ENCODE data around the gene VAMP8.
A peak's percentile ranks its signal among the peaks of the same experiment; 100 is the strongest.
"Not testable (repeated sequence)": the region's sequence is repeated elsewhere in the genome, so short reads cannot be mapped to it uniquely, and the experiment has no call there.

The VAMP8 gene

DNA sequence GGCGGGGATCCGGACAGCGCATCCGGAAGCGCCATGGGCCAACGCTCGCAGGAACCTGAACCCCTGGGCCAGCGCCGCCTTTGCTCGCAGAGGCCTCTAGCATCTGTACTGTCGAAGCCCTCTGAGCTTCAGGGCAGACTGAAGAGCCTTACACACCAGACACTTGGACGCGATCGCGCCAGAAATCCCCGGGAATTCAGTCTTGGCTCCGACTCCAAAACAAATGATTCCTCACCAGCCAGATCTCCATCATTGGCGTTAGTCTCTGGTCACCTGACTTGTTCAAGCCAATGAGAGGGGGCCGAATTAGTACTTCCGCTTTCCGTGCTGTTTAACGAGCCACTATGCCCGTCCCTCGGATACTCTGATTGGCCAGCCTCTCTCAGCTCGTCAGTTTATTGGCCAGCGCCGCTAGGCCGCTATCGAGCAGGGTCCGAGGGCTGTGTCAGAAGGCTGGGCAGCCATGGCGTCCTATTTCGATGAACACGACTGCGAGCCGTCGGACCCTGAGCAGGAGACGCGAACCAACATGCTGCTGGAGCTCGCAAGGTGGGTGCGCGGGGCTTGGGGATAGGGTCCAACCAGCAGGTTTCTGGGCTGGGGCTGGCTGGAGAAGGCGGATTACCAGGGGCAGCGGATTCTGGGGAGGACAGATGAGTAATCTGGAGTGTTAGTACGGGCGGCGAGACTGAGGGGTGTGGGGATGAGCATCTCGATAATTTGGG, 18.1 kb downstream of the VAMP8 start, which contains the start of gene RNF181:
RNF181 (plus strand) TSS at position 445 of the 725 bp plus-strand sequence; CDS start at position 464, 19 bp downstream.
- H3K36me3 ChIP-seq (ENCODE audit: insufficient read depth, low read length): peaks cover 2% of the 10 kb centered on the region; the same call in 1 of the 2 replicates
- H3K9ac ChIP-seq (ENCODE audit: low read depth, low read length): peak within 1 kb of the TSS; percentile 75
- no peaks in the 10 kb centered on the region for H3K9me3 ChIP-seq (ENCODE audit: control insufficient read depth, insufficient read depth, low read length)
- no peaks in the 10 kb centered on the region for H3K4me1 ChIP-seq (ENCODE audit: insufficient read depth, low read length)

GRCh38 chr2:85596026-85596333, 18.6 kb downstream of the VAMP8 start:
- H3K9me3 ChIP-seq (ENCODE audit: control insufficient read depth, insufficient read depth, low read length): no peaks in the 10 kb centered on the region
- no peaks in the 10 kb centered on the region for H3K4me1 ChIP-seq (ENCODE audit: insufficient read depth, low read length)
- peaks cover 2% of the 10 kb centered on the region; the same call in 1 of the 2 replicates for H3K36me3 ChIP-seq (ENCODE audit: insufficient read depth, low read length)

GRCh38 chr2:85596486-85597143, 19.2 kb downstream of the VAMP8 start:
- H3K4me1 ChIP-seq (ENCODE audit: insufficient read depth, low read length): no peaks in the 10 kb centered on the region
- H3K9ac ChIP-seq (ENCODE audit: low read depth, low read length): peak overlapping the region; percentile 75; the same call in 1 of the 2 replicates
- H3K9me3 ChIP-seq (ENCODE audit: control insufficient read depth, insufficient read depth, low read length): no peaks in the 10 kb centered on the region
- H3K36me3 ChIP-seq (ENCODE audit: insufficient read depth, low read length): peaks cover 2% of the 10 kb centered on the region; the same call in 1 of the 2 replicates

More at GRCh38 chr2:85596026-85596333, 18.6 kb downstream of the VAMP8 start:
- H3K9ac ChIP-seq (ENCODE audit: low read depth, low read length): peak overlapping the region; percentile 75

DNA sequence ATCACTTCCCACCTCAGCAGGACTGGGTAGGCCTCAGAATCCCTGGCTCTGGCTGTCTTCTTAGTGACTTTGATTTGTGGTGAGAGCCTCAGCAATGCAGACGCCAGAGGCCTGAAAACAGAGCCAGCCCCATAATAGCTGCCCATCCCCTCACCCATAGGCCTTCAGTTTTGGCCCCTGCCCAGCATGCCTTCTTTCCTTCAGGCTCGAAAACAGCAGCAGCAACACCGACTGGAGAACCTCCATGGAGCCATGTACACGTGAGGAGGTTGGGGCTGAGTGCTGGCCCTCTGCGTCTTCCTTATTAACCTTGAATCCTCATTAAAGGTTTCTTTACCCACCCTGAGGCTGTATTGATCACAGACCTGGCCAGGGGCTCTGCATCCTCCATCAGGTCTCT, 19.9 kb downstream of the VAMP8 start:
- Histone ChIP-seq H3K9ac (ENCODE audit: low read depth, low read length) (no peak overlapping the region), H3K36me3 (ENCODE audit: insufficient read depth, low read length) (peaks cover 2% of the 10 kb centered on the region; the same call in 1 of the 2 replicates), H3K4me1 (ENCODE audit: insufficient read depth, low read length) (no peaks in the 10 kb centered on the region), H3K9me3 (ENCODE audit: control insufficient read depth, insufficient read depth, low read length) (no peaks in the 10 kb centered on the region)

DNA sequence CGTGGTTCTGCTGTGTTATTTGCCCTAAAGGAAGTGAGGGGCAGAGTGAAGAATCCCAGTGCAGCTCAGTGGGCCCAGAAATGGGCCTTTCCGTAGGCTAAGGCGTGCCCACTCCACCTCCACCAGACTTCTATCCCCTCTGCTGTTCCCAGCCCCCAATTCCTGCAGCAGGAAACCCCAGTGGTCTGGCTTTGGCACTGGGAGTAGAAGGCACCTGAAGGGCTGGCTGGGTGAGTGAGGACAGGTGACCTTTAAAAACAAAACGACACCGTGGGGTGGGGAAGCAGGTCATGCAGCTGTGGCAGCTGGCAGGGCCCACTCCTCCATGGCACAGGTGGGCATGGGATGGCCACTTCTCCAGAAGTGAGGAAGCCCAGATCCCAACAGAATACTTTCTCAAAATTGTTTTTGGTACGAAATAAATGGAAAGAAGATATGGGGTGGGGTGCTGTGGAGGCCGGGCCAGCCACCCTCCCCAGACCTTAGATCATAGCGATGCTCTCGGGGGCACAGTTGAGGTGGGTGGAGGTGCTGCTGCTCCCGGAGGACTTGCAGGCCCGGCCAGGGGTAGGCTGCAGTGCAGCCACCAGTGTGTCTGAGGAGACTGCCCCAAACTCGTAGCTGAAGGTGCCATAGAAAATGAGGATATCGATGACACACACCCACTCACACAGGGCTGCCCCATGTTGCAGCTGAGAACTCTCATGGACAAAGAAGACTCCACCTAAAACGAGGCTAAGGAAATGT, 21.4 kb downstream of the VAMP8 start:
- Histone ChIP-seq H3K4me1 (ENCODE audit: insufficient read depth, low read length) (no peaks in the 10 kb centered on the region), H3K9ac (ENCODE audit: low read depth, low read length) (no peak overlapping the region), H3K9me3 (ENCODE audit: control insufficient read depth, insufficient read depth, low read length) (no peaks in the 10 kb centered on the region), H3K36me3 (ENCODE audit: insufficient read depth, low read length) (peaks cover 2% of the 10 kb centered on the region; the same call in 1 of the 2 replicates)

DNA sequence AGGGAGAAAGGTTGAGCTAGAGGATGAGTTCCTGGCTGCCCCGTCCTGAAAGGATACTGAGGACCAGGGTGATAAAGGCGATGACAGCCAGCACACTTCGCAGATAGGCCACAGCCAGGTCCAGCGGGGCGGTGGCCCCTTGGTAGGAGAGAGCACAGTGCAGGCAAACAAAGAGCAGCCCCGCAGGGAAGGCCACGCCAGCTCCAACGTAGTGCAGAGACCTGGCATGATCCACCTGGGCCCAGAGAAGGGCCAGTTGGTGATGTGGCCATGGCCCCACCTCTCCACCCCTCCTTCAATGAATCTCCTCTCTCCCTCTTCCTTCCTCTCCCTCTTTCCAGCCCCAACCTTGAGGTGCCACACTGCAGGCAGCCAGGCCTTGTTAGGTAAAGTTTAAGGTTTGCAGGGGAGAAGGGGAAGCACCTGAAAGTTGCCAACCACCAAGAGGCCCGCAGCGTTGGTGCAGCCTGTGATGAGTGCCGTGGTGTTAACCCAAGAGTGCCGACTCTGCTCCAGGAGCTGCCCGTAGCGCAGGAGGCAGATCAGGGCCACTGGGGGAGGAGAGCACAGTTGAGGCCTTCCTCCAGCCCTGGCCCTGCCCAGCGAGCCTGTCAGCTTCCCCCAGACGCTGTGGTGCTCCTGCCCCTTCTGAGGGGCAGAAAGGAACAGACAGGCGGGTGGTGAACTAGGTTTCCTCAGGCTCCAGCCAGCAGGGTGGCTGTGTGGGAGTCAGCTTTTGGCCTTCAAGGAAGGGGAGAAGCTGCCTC, 22.3 kb downstream of the VAMP8 start:
- H3K36me3 ChIP-seq (ENCODE audit: insufficient read depth, low read length): peaks cover 2% of the 10 kb centered on the region; the same call in 1 of the 2 replicates
- H3K9ac ChIP-seq (ENCODE audit: low read depth, low read length): no peak overlapping the region
- H3K4me1 ChIP-seq (ENCODE audit: insufficient read depth, low read length): peaks cover 3% of the 10 kb centered on the region; the same call in 1 of the 2 replicates
- H3K9me3 ChIP-seq (ENCODE audit: control insufficient read depth, insufficient read depth, low read length): no peaks in the 10 kb centered on the region

GRCh38 chr2:85600235-85600575, 22.8 kb downstream of the VAMP8 start:
- no peaks in the 10 kb centered on the region for H3K9me3 ChIP-seq (ENCODE audit: control insufficient read depth, insufficient read depth, low read length)
- H3K9ac ChIP-seq (ENCODE audit: low read depth, low read length): no peak overlapping the region
- peaks cover 4% of the 10 kb centered on the region; the same call in 1 of the 2 replicates for H3K4me1 ChIP-seq (ENCODE audit: insufficient read depth, low read length)
- peaks cover 2% of the 10 kb centered on the region; the same call in 1 of the 2 replicates for H3K36me3 ChIP-seq (ENCODE audit: insufficient read depth, low read length)

- Histone ChIP-seq H3K9ac (ENCODE audit: low read depth, low read length) (0 out of 2 replicates have a peak overlapping the region, but pooled peaks have one; percentile 96), H3K9me3 (ENCODE audit: control insufficient read depth, insufficient read depth, low read length) (no peaks in the 10 kb centered on the region), H3K4me1 (ENCODE audit: insufficient read depth, low read length) (peaks cover 4% of the 10 kb centered on the region; the same call in 1 of the 2 replicates), H3K36me3 (ENCODE audit: insufficient read depth, low read length) (peaks cover 2% of the 10 kb centered on the region; the same call in 1 of the 2 replicates)
Observed at GRCh38 chr2:85600951-85601770, 23.8 kb downstream of the VAMP8 start.

GRCh38 chr2:85601771-85602475, 24.5 kb downstream of the VAMP8 start:
- H3K4me1 ChIP-seq (ENCODE audit: insufficient read depth, low read length): peaks cover 4% of the 10 kb centered on the region; the same call in 1 of the 2 replicates
- H3K9me3 ChIP-seq (ENCODE audit: control insufficient read depth, insufficient read depth, low read length): no peaks in the 10 kb centered on the region
- H3K9ac ChIP-seq (ENCODE audit: low read depth, low read length): peak overlapping the region; percentile 96
- H3K36me3 ChIP-seq (ENCODE audit: insufficient read depth, low read length): peaks cover 2% of the 10 kb centered on the region; the same call in 1 of the 2 replicates

GRCh38 chr2:85602476-85603234, 25.3 kb downstream of the VAMP8 start, which contains the start of gene TMEM150A:
TSS of gene TMEM150A (minus strand) at chr2:85602698. CDS start at chr2:85601948, 750 bp downstream.
- Histone ChIP-seq H3K4me1 (ENCODE audit: insufficient read depth, low read length) (peaks cover 4% of the 10 kb centered on the region; the same call in 1 of the 2 replicates), H3K9me3 (ENCODE audit: control insufficient read depth, insufficient read depth, low read length) (no peaks in the 10 kb centered on the region), H3K9ac (ENCODE audit: low read depth, low read length) (peak within 1 kb of the TSS; percentile 96), H3K36me3 (ENCODE audit: insufficient read depth, low read length) (0 out of 2 replicates have a peak, but pooled peaks cover 3% of the 10 kb centered on the region)

DNA sequence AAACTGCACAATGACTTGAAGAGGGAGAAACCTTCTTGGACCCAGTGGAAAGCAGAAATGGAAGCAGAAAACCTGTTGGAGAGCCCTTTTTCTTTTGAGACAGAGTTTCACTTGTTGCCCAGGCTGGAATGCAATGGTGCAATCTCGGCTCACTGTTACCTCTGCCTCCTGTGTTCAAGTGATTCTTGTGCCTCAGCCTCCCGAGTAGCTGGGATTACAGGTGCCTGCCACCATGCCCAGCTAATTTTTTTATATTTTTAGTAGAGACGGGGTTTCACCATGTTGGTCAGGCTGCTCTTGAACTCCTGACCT, 26.7 kb downstream of the VAMP8 start:
- H3K4me1 ChIP-seq (ENCODE audit: insufficient read depth, low read length): not testable (repeated sequence)

More for the DNA sequence above, 26.7 kb downstream of the VAMP8 start:
- 0 out of 2 replicates have a peak overlapping the region, but pooled peaks have one; percentile 27 for H3K9ac ChIP-seq (ENCODE audit: low read depth, low read length)
- peaks cover 11% of the 10 kb centered on the region; the same call in 1 of the 2 replicates for H3K36me3 ChIP-seq (ENCODE audit: insufficient read depth, low read length)
- H3K9me3 ChIP-seq (ENCODE audit: control insufficient read depth, insufficient read depth, low read length): not testable (repeated sequence)
